ENCODE data around the gene SKA2. TPM values are rescaled to one million over a fixed set of nuclear protein-coding genes. Genes with fewer than 3 reads are reported as not detected.

SKA2 gene
- total and polyA plus RNA-seq, 2 of the 8 experiments (the other 6 are each of a cell fraction or from before 2014, with no cell fraction given), result 15.6 to 95.8 TPM

DNA sequence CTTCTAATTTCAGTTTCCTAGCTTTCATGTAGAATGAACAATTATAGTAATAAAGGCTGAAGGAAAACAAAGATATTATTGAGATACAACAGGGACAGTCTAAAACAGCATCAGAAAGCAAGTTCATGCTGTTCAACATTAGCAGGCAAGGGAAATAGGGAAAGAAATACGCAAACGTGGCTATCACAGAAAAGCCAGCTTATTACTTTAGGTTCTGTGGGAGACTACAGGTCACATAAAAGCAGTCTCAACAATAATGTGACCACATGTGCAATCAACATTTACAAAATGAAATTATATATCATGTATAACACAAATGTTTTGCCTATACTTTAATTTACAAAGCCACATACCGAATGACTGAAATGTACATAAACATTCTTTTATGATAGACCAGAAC, 43.4 kb downstream of the SKA2 start:
- Histone ChIP-seq H3K79me1 (ENCODE audit: low read depth, low read length) (peaks cover 4% of the 10 kb centered on the region; the same call in 1 of the 2 replicates), H3K4me2 (ENCODE audit: insufficient read depth in 1 of 2, low read depth in 2 of 2, low read length in 2 of 2) (no peak overlapping the region), H3K23ac (ENCODE audit: insufficient read length) (no peak overlapping the region), H2BK15ac (ENCODE audit: low read length) (no peak overlapping the region), H3K4me3 (ENCODE audit: extremely low read depth in 1 of 4, insufficient read depth in 2 of 4, low read depth in 3 of 4, low read length in 4 of 4) (no peak overlapping the region), H2AK5ac (ENCODE audit: low read depth, low read length) (no peak overlapping the region), H3K27me3 (replicated peaks in 1 of 4; ENCODE audit: control insufficient read depth in 3 of 4, extremely low read depth in 1 of 4, insufficient read depth in 3 of 4, low read length in 3 of 4) (no peaks in the 10 kb centered on the region), H3K18ac (ENCODE audit: extremely low read depth, low read length) (no peak overlapping the region), H2AFZ (ENCODE audit: low read length) (no peak overlapping the region), H3K9me3 (ENCODE audit: insufficient read depth in 2 of 2, low read depth in 1 of 2, low read length in 1 of 2) (no peaks in the 10 kb centered on the region), H3K36me3 (ENCODE audit: control insufficient read depth in 2 of 4, insufficient read depth in 4 of 4, low read length in 3 of 4) (peaks cover 0 to 29% (median 4%) of the 10 kb centered on the region in 4 experiments; a peak in 5 of 8 replicates), H4K20me1 (replicated peaks in 1 of 2; ENCODE audit: control insufficient read depth in 1 of 2, insufficient read depth in 2 of 2, low read length in 2 of 2) (peaks cover 0 to 2% of the 10 kb centered on the region in 2 experiments), H4K5ac (ENCODE audit: insufficient read length, low read depth, low read length) (no peak overlapping the region), H2BK5ac (ENCODE audit: low read depth, low read length) (no peak overlapping the region), H3K9ac (replicated peaks in 1 of 4; ENCODE audit: extremely low read depth in 1 of 4, low read depth in 3 of 4, low read length in 3 of 4) (no peak overlapping the region), H4K91ac (replicated peaks; ENCODE audit: insufficient read length, low read length) (no peak overlapping the region), H3K79me2 (ENCODE audit: control insufficient read depth in 1 of 2, insufficient read depth in 2 of 2, low read length in 2 of 2) (peaks cover 2 to 4% of the 10 kb centered on the region in 2 experiments; a peak in 1 of 4 replicates), H4K8ac (ENCODE audit: extremely low read depth, insufficient read depth, low read length) (no peak overlapping the region), H2BK12ac (ENCODE audit: low read depth, low read length) (no peak overlapping the region), H3K27ac (ENCODE audit: low read depth, low read length) (no peak overlapping the region), H3K14ac (ENCODE audit: insufficient read length) (no peak overlapping the region), H3K4me1 (replicated peaks in 1 of 4; ENCODE audit: control insufficient read depth in 3 of 4, insufficient read depth in 4 of 4, low read length in 3 of 4) (no peaks in the 10 kb centered on the region), H3K23me2 (ENCODE audit: low read depth, low read length) (0 out of 2 replicates have a peak, but pooled peaks cover 4% of the 10 kb centered on the region), H2BK120ac (replicated peaks; ENCODE audit: low read depth, low read length) (no peak overlapping the region), H2BK20ac (ENCODE audit: low read length) (no peak overlapping the region), H3K56ac (replicated peaks; ENCODE audit: insufficient read length, low read depth, low read length) (no peak overlapping the region), H3K4ac (replicated peaks; ENCODE audit: insufficient read length, low read depth, low read length) (no peak overlapping the region)
- ChIA-PET POLR2A (ENCODE audit: partially characterized antibody) (interaction anchor here (0.9 to 2.0 kb wide), 2 partner anchors 19 to 43 kb away, joined by 4 to 10 read pairs; partner anchors contain the start of genes PRR11 and SKA2), CTCF (ENCODE audit: partially characterized antibody) (no interaction called here)
- DNase-seq (ENCODE audit: low read depth in 1 of 2, low spot score in 2 of 2) (no peak), FAIRE-seq (no peak)
- TF ChIP-seq ZNF274 (IDR thresholded peaks at IDR 0.05; ENCODE audit: borderline replicate concordance, extremely low read depth, low read length), result no peak
- no peak for TF ChIP-seq RXRA (IDR thresholded peaks at IDR 0.05; ENCODE audit: insufficient read depth, low read depth, low read length)
- TF ChIP-seq RNF2 (IDR thresholded peaks at IDR 0.05; ENCODE audit: borderline replicate concordance, low read depth, low read length, missing control alignments, poor library complexity, severe bottlenecking), result no peak
- no peak for TF ChIP-seq CHD2 (IDR thresholded peaks at IDR 0.05; ENCODE audit: low read length)
- no peak for TF ChIP-seq GTF2F1 (IDR thresholded peaks at IDR 0.05; ENCODE audit: borderline replicate concordance, low read depth, low read length)
- WGBS, 2 experiments (ENCODE audit: extremely low coverage in 1 of 2, insufficient coverage in 1 of 2, insufficient read length in 1 of 2, insufficient replicate concordance in 2 of 2, low coverage in 1 of 2, low lambda C conversion rate in 2 of 2, missing lambda C conversion rate in 1 of 2), result 90% methylated on average over 3 of the region's 3 CpGs; no CpG with 5 or more reads in 1 of the 2 experiments
